ENCODE results near the gene NFKB2.

Gene NFKB2

GRCh38 chr10:102410429-102411073 is 15.0 kb downstream of the NFKB2 start:
- no peak overlapping the region for H3K4me3 ChIP-seq (ENCODE audit: low read depth, low read length, poor library complexity, severe bottlenecking)
- no peaks in the 10 kb centered on the region for H3K4me1 ChIP-seq (ENCODE audit: insufficient read depth, low read length, severe bottlenecking)
- H3F3A ChIP-seq (ENCODE audit: insufficient read depth, low read length) = no peaks in the 10 kb centered on the region
- H4K20me1 ChIP-seq (ENCODE audit: insufficient read depth, low read length) = no peaks in the 10 kb centered on the region
- H3K27me3 ChIP-seq (ENCODE audit: insufficient read depth, low read length) = no peaks in the 10 kb centered on the region
- H3K4me2 ChIP-seq (ENCODE audit: low read length) = no peak overlapping the region
- H3K9me3 ChIP-seq (ENCODE audit: low read length) = no peaks in the 10 kb centered on the region
- TF ChIP-seq EZH2 (IDR thresholded peaks at IDR 0.05; ENCODE audit: borderline replicate concordance, low read length) (no peak), CTCF (IDR thresholded peaks at IDR 0.05; ENCODE audit: low read length) (no peak)
- no peak overlapping the region for H2AFZ ChIP-seq (ENCODE audit: low read length)
- H3K27ac ChIP-seq (ENCODE audit: low read depth, low read length, poor library complexity, severe bottlenecking) = no peak overlapping the region
- no peak overlapping the region for H3K9ac ChIP-seq (ENCODE audit: low read length)
- H3K36me3 ChIP-seq (ENCODE audit: insufficient read depth, low read length) = no peaks in the 10 kb centered on the region
- no peaks in the 10 kb centered on the region for H3K79me2 ChIP-seq (ENCODE audit: insufficient read depth, low read length)
- H3K9me2 ChIP-seq (ENCODE audit: low read depth, low read length) = no peaks in the 10 kb centered on the region

- H3K4me3 ChIP-seq (ENCODE audit: low read depth, low read length, poor library complexity, severe bottlenecking) = no peak overlapping the region
- H3K36me3 ChIP-seq (ENCODE audit: insufficient read depth, low read length) = no peaks in the 10 kb centered on the region
- H3K9ac ChIP-seq (ENCODE audit: low read length) = no peak overlapping the region
- H3K4me2 ChIP-seq (ENCODE audit: low read length) = no peak overlapping the region
- no peaks in the 10 kb centered on the region for H3K9me2 ChIP-seq (ENCODE audit: low read depth, low read length)
- H3K27ac ChIP-seq (ENCODE audit: low read depth, low read length, poor library complexity, severe bottlenecking) = no peak overlapping the region
- H3K27me3 ChIP-seq (ENCODE audit: insufficient read depth, low read length) = no peaks in the 10 kb centered on the region
- H2AFZ ChIP-seq (ENCODE audit: low read length) = no peak overlapping the region
- H4K20me1 ChIP-seq (ENCODE audit: insufficient read depth, low read length) = no peaks in the 10 kb centered on the region
- no peaks in the 10 kb centered on the region for H3F3A ChIP-seq (ENCODE audit: insufficient read depth, low read length)
- no peaks in the 10 kb centered on the region for H3K4me1 ChIP-seq (ENCODE audit: insufficient read depth, low read length, severe bottlenecking)
- no peaks in the 10 kb centered on the region for H3K79me2 ChIP-seq (ENCODE audit: insufficient read depth, low read length)
- TF ChIP-seq EZH2 (IDR thresholded peaks at IDR 0.05; ENCODE audit: borderline replicate concordance, low read length) (no peak), CTCF (IDR thresholded peaks at IDR 0.05; ENCODE audit: low read length) (no peak)
- no peaks in the 10 kb centered on the region for H3K9me3 ChIP-seq (ENCODE audit: low read length)
These were observed 16.1 kb downstream of the NFKB2 start for GRCh38 chr10:102411341-102412255.

GRCh38 chr10:102412293-102412692 is 16.8 kb downstream of the NFKB2 start:
- TF ChIP-seq CTCF (IDR thresholded peaks at IDR 0.05; ENCODE audit: low read length) = no peak
- Histone ChIP-seq H3K4me1 (ENCODE audit: insufficient read depth, low read length, severe bottlenecking) (no peaks in the 10 kb centered on the region), H4K20me1 (ENCODE audit: insufficient read depth, low read length) (no peaks in the 10 kb centered on the region), H3K27ac (ENCODE audit: low read depth, low read length, poor library complexity, severe bottlenecking) (no peak overlapping the region), H3K27me3 (ENCODE audit: insufficient read depth, low read length) (no peaks in the 10 kb centered on the region), H3K9me3 (ENCODE audit: low read length) (no peaks in the 10 kb centered on the region), H3K9me2 (ENCODE audit: low read depth, low read length) (no peaks in the 10 kb centered on the region), H3K4me3 (ENCODE audit: low read depth, low read length, poor library complexity, severe bottlenecking) (no peak overlapping the region), H3K79me2 (ENCODE audit: insufficient read depth, low read length) (no peaks in the 10 kb centered on the region), H3K9ac (ENCODE audit: low read length) (no peak overlapping the region), H3K4me2 (ENCODE audit: low read length) (no peak overlapping the region), H3K36me3 (ENCODE audit: insufficient read depth, low read length) (no peaks in the 10 kb centered on the region), H3F3A (ENCODE audit: insufficient read depth, low read length) (no peaks in the 10 kb centered on the region), H2AFZ (ENCODE audit: low read length) (no peak overlapping the region)

Measured in OCI-LY1 (cell line).